H9 (cell line): ENCODE results near the gene AIF1. TPM values are rescaled to one million over a fixed set of nuclear protein-coding genes. Genes with fewer than 3 reads are reported as not detected.
"Not testable (repeated sequence)": the region's sequence is repeated elsewhere in the genome, so short reads cannot be mapped to it uniquely, and the experiment has no call there.

ENCODE experiments used
- DNase-seq: peaks from one replicate; pipeline ENCODE4 v3.0.0-alpha.2; 2017
- H2AFZ ChIP-seq: one replicate; pipeline ENCODE4 v1.6.1; 2013; ENCODE audit warnings: mild to moderate bottlenecking, low read length, control low read depth, moderate library complexity
- H2AK5ac ChIP-seq: 2 replicates; pipeline ENCODE4 v1.6.1; 2013; ENCODE audit warnings: low read length, control low read depth, mixed read lengths; ENCODE audit not compliant: insufficient read length
- H2BK120ac ChIP-seq: one replicate; pipeline ENCODE4 v1.6.1; 2013; ENCODE audit warnings: low read depth, mild to moderate bottlenecking, low read length, control low read depth, inconsistent platforms; ENCODE audit not compliant: poor library complexity, severe bottlenecking
- H2BK12ac ChIP-seq: 2 replicates; pipeline ENCODE4 v1.6.1; 2013; ENCODE audit warnings: low read length, control low read depth, mixed read lengths, low read depth; ENCODE audit not compliant: insufficient read length
- H2BK15ac ChIP-seq: 2 replicates; pipeline ENCODE4 v1.6.1; 2013; ENCODE audit warnings: low read depth, low read length, control low read depth
- H2BK20ac ChIP-seq: one replicate; pipeline ENCODE4 v1.6.1; 2013; ENCODE audit warnings: low read depth, mild to moderate bottlenecking, low read length, control low read depth, inconsistent platforms; ENCODE audit not compliant: poor library complexity, severe bottlenecking
- H2BK5ac ChIP-seq: 2 replicates; pipeline ENCODE4 v1.6.1; 2013; ENCODE audit warnings: low read length, control low read depth, mixed read lengths; ENCODE audit not compliant: insufficient read length
- H3K14ac ChIP-seq: 2 replicates; pipeline ENCODE4 v1.6.1; 2013; ENCODE audit warnings: low read length, control low read depth; ENCODE audit not compliant: insufficient read depth
- H3K18ac ChIP-seq: 2 replicates; pipeline ENCODE4 v1.6.1; 2013; ENCODE audit warnings: low read depth, mild to moderate bottlenecking, mixed read lengths, low read length, control low read depth; ENCODE audit not compliant: insufficient read length
- H3K23ac ChIP-seq: 2 replicates; pipeline ENCODE4 v1.6.1; 2013; ENCODE audit warnings: low read length, control low read depth, mixed read lengths, low read depth; ENCODE audit not compliant: insufficient read length
- H3K23me2 ChIP-seq: 2 replicates; pipeline ENCODE4 v1.6.1; 2013; ENCODE audit warnings: low read depth, mild to moderate bottlenecking, mixed read lengths, low read length, control low read depth; ENCODE audit not compliant: insufficient read length, poor library complexity, severe bottlenecking
- H3K27ac ChIP-seq: 2 replicates; pipeline ENCODE4 v1.5.1; 2013; ENCODE audit warnings: low read length, control low read depth, mixed read lengths, low read depth; ENCODE audit not compliant: insufficient read length
- H3K27me3 ChIP-seq: 2 replicates; pipeline ENCODE4 v1.6.1; 2013; ENCODE audit warnings: low read length, control low read depth, inconsistent platforms; ENCODE audit not compliant: insufficient read depth
- H3K4ac ChIP-seq: 2 replicates; pipeline ENCODE4 v1.6.1; 2013; ENCODE audit warnings: low read depth, mild to moderate bottlenecking, control low read depth, inconsistent platforms, low read length, moderate library complexity
- H3K4me1 ChIP-seq: 2 replicates; pipeline ENCODE4 v1.6.1; 2013; ENCODE audit warnings: low read length, control low read depth, inconsistent platforms; ENCODE audit not compliant: insufficient read depth
- H3K4me2 ChIP-seq: 2 replicates; pipeline ENCODE4 v1.6.1; 2013; ENCODE audit warnings: low read length, control low read depth, mixed read lengths; ENCODE audit not compliant: insufficient read length, insufficient read depth
- H3K56ac ChIP-seq: 2 replicates; pipeline ENCODE4 v1.6.1; 2013; ENCODE audit warnings: low read depth, mild to moderate bottlenecking, mixed read lengths, low read length, control low read depth; ENCODE audit not compliant: insufficient read length
- H3K79me1 ChIP-seq: 2 replicates; pipeline ENCODE4 v1.6.1; 2013; ENCODE audit warnings: low read depth, mild to moderate bottlenecking, moderate library complexity, low read length, control low read depth, inconsistent platforms; ENCODE audit not compliant: insufficient read depth, poor library complexity, severe bottlenecking
- H3K79me2 ChIP-seq: 2 replicates; pipeline ENCODE4 v1.6.1; 2013; ENCODE audit warnings: low read length, control low read depth, inconsistent platforms; ENCODE audit not compliant: insufficient read depth
- H3K9ac ChIP-seq: 2 replicates; pipeline ENCODE4 v1.6.1; 2013; ENCODE audit warnings: low read length, control low read depth, mixed read lengths; ENCODE audit not compliant: insufficient read length; ENCODE audit errors: extremely low read depth
- H3K9me3 ChIP-seq: one replicate; pipeline ENCODE4 v1.6.1; 2013; ENCODE audit warnings: low read depth, low read length, inconsistent platforms; ENCODE audit not compliant: control insufficient read depth
- H3T11ph ChIP-seq: one replicate; pipeline ENCODE4 v1.6.1; 2013; ENCODE audit warnings: mild to moderate bottlenecking, low read length, control low read depth, inconsistent platforms
- H4K20me1 ChIP-seq: one replicate; pipeline ENCODE4 v1.6.1; 2013; ENCODE audit not compliant: control insufficient read depth, insufficient read length, insufficient read depth
- H4K5ac ChIP-seq: 2 replicates; pipeline ENCODE4 v1.6.1; 2013; ENCODE audit warnings: low read depth, mild to moderate bottlenecking, mixed read lengths, low read length, control low read depth; ENCODE audit not compliant: insufficient read length
- H4K8ac ChIP-seq: replicated peaks from 2 replicates; pipeline ENCODE4 v1.6.1; 2013; ENCODE audit warnings: low read length, control low read depth, mixed read lengths, low read depth; ENCODE audit not compliant: insufficient read length
- H4K91ac ChIP-seq: 2 replicates; pipeline ENCODE4 v1.6.1; 2013; ENCODE audit warnings: low read depth, mild to moderate bottlenecking, moderate library complexity, mixed read lengths, low read length, control low read depth; ENCODE audit not compliant: insufficient read length
- H3K27ac Mint-ChIP-seq, 3 experiments: 2 replicates in 2 of 3; 3 replicates in 1 of 3; pipeline ENCODE4 v1.8.0; 2020 to 2021; ENCODE audit warnings: mixed read lengths in 3 of 3, mild to moderate bottlenecking in 1 of 3, moderate library complexity in 1 of 3
- H3K27me3 Mint-ChIP-seq: 2 replicates; pipeline ENCODE4 v1.8.0; 2021; ENCODE audit warnings: low read depth, mild to moderate bottlenecking, moderate library complexity, mixed read lengths
- H3K36me3 Mint-ChIP-seq, 3 experiments: 2 replicates in 2 of 3; 3 replicates in 1 of 3; pipeline ENCODE4 v1.8.0; 2020 to 2021; ENCODE audit warnings: low read depth in 3 of 3, mixed read lengths in 3 of 3; ENCODE audit not compliant: insufficient read depth in 1 of 3
- H3K4me1 Mint-ChIP-seq, 2 experiments: 2 replicates each; pipeline ENCODE4 v1.8.0; 2020; ENCODE audit warnings: mixed read lengths in 2 of 2
- H3K4me3 Mint-ChIP-seq, 2 experiments: 2 replicates in 1 of 2; 3 replicates in 1 of 2; pipeline ENCODE4 v1.8.0; 2020 to 2021; ENCODE audit warnings: mild to moderate bottlenecking in 2 of 2, mixed read lengths in 2 of 2, moderate library complexity in 1 of 2
- H3K9me3 Mint-ChIP-seq, 2 experiments: 2 replicates in 1 of 2; 3 replicates in 1 of 2; pipeline ENCODE4 v1.8.0; 2020; ENCODE audit warnings: mild to moderate bottlenecking in 2 of 2, mixed read lengths in 2 of 2, moderate library complexity in 1 of 2
- WGBS: extraction: QIAGEN DNeasy Blood & Tissue Kit; methylation state at CpG from one replicate; pipeline ENCODE4 v1.1.7; 2013; ENCODE audit warnings: missing lambda C conversion rate, low lambda C conversion rate, mixed read lengths; ENCODE audit not compliant: insufficient read length; ENCODE audit errors: extremely low coverage; 5-methylcytosine and 5-hydroxymethylcytosine counted together
- total RNA-seq: library from RNA; stranded (reverse); gene quantifications from 2 replicates; pipeline ENCODE4 v1.2.1, GENCODE V29; 2021
- TF ChIP-seq, protein P1 (sequence below): fragments of 200-600 bp; sonication (generic); conservative IDR thresholded peaks from 3 replicates; pipeline ENCODE4 v1.8.0; 2021; ENCODE audit warnings: antibody characterized with exemption, mild to moderate bottlenecking

AIF1 gene
- total RNA-seq, 1 experiment from 2014 or later, result 4.2 TPM

DNA sequence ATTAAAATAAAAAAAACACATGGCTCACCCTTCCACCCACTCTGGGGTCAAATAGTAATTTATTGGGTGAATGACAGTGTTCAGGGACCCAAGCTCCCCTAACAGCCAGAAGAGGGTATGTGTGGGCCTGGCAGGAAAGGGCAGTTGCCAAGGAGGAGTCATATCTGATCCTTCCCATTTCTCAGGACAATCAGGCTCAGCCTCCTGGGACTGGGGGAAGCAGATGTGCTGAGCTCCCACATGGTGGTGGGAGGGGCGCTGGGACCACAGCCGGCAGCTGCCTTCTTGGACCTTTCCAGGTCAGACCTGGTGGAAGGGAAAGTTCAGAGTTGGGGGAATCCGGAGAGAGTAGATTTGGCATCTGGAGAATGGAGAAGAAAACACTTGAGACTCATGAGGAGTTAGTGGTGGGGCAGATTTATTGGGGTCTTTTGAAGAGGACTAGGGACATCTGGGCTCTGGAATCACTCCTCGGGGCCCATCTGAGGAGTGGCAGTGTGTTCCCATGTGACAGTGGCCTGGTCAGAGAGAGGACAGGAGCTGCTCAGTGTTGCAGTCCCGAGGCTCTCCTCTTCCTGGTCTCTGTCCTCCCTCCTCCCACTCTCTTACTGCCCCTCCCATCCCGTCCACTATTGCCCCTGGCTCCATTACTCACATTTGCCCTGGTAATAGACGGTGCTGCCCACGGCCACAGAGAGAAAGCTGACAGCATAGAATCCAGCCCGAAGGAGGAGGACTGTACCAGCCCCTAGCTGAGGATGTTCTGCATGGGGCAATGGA lies 26.0 kb upstream of the AIF1 start:
- Mint-ChIP-seq H3K36me3 (no peaks in the 10 kb centered on the region), H3K27me3 (peaks cover 7% of the 10 kb centered on the region), H3K4me1 (peaks cover 11 to 27% of the 10 kb centered on the region in 2 experiments), H3K9me3 (no peaks in the 10 kb centered on the region; a peak in 1 of 5 replicates), H3K27ac (no peak overlapping the region; a peak in 2 of 7 replicates), H3K4me3 (no peak overlapping the region)
- no peak overlapping the region for H2BK12ac ChIP-seq
- peaks cover 2% of the 10 kb centered on the region for H3K23me2 ChIP-seq
- H2AK5ac ChIP-seq, result no peak overlapping the region
- H3K4me1 ChIP-seq, result no peaks in the 10 kb centered on the region; the same call in 1 of the 2 replicates
- H3T11ph ChIP-seq, result no peak overlapping the region
- TF ChIP-seq, protein P1, sequence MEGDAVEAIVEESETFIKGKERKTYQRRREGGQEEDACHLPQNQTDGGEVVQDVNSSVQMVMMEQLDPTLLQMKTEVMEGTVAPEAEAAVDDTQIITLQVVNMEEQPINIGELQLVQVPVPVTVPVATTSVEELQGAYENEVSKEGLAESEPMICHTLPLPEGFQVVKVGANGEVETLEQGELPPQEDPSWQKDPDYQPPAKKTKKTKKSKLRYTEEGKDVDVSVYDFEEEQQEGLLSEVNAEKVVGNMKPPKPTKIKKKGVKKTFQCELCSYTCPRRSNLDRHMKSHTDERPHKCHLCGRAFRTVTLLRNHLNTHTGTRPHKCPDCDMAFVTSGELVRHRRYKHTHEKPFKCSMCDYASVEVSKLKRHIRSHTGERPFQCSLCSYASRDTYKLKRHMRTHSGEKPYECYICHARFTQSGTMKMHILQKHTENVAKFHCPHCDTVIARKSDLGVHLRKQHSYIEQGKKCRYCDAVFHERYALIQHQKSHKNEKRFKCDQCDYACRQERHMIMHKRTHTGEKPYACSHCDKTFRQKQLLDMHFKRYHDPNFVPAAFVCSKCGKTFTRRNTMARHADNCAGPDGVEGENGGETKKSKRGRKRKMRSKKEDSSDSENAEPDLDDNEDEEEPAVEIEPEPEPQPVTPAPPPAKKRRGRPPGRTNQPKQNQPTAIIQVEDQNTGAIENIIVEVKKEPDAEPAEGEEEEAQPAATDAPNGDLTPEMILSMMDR, result no peak
- no peak overlapping the region for H4K8ac ChIP-seq
- H3K18ac ChIP-seq, result no peak overlapping the region
- no CpG with 5 or more reads among the region's 9 CpGs for WGBS
- H2BK5ac ChIP-seq, result no peak overlapping the region
- no peaks in the 10 kb centered on the region for H3K27me3 ChIP-seq
- no peak overlapping the region for H3K27ac ChIP-seq
- H2BK120ac ChIP-seq, result no peak overlapping the region
- no peak overlapping the region for H2BK15ac ChIP-seq
- no peak for DNase-seq
- no peaks in the 10 kb centered on the region for H3K79me2 ChIP-seq
- H3K4ac ChIP-seq, result no peak overlapping the region
- no peak overlapping the region for H2AFZ ChIP-seq
- H2BK20ac ChIP-seq, result no peak overlapping the region
- no peak overlapping the region for H3K9ac ChIP-seq
- no peak overlapping the region for H3K23ac ChIP-seq
- no peak overlapping the region for H4K5ac ChIP-seq
- no peaks in the 10 kb centered on the region for H3K79me1 ChIP-seq
- H3K56ac ChIP-seq, result no peak overlapping the region
- no peak overlapping the region for H4K91ac ChIP-seq
- H3K9me3 ChIP-seq, result no peaks in the 10 kb centered on the region
- no peak overlapping the region for H3K4me2 ChIP-seq
- no peaks in the 10 kb centered on the region for H4K20me1 ChIP-seq
- H3K14ac ChIP-seq, result no peak overlapping the region

DNA sequence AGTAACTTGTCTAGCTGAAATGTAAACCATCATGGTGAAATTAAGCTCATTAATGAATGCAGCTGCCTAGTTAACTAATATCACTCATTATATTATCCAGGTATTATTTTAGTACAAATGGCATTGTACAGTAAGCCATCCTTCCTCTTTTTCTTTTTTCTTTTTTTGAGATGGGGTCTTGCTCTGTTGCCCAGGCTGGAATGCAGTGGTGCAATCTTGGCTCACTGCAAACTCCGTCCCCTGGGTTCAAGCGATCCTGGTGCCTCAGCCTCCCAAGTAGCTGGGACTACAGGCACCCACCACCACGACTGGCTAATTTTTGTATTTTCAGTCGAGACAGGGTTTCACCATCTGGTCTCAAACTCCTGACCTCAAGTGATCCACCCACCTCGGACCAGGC lies 24.3 kb upstream of the AIF1 start:
- H3K9me3 Mint-ChIP-seq, H3K36me3 Mint-ChIP-seq, H3K14ac ChIP-seq, H3T11ph ChIP-seq, H3K4me1 ChIP-seq, H2BK20ac ChIP-seq, H3K27ac Mint-ChIP-seq, H2AK5ac ChIP-seq, H3K18ac ChIP-seq, H2AFZ ChIP-seq, H4K8ac ChIP-seq, H2BK12ac ChIP-seq, H3K79me2 ChIP-seq, H4K91ac ChIP-seq, H3K27ac ChIP-seq, H4K20me1 ChIP-seq, H3K79me1 ChIP-seq, DNase-seq, H3K9me3 ChIP-seq, H4K5ac ChIP-seq, H3K23ac ChIP-seq, H3K4me3 Mint-ChIP-seq, H2BK15ac ChIP-seq, H3K9ac ChIP-seq, H3K27me3 Mint-ChIP-seq, H2BK120ac ChIP-seq, H3K27me3 ChIP-seq, H3K23me2 ChIP-seq, H2BK5ac ChIP-seq, H3K4me2 ChIP-seq, H3K4ac ChIP-seq, H3K56ac ChIP-seq: not testable (repeated sequence)
- no CpG with 5 or more reads among the region's 5 CpGs for WGBS
- peaks cover 7 to 23% of the 10 kb centered on the region in 2 experiments for H3K4me1 Mint-ChIP-seq
